HEK293 (cell line): Measurements from ENCODE around the gene DHRS13.
A peak's percentile ranks its signal among the peaks of the same experiment; 100 is the strongest.

ENCODE experiments used
- CTCF ChIA-PET: fragments of 350-600 bp; formaldehyde crosslinking; extraction: SDS; loops from one replicate; lab custom pipeline; 2021; ENCODE audit warnings: antibody characterized with exemption; lab: Yijun Ruan, JAX
- POLR2A ChIA-PET: fragments of 300-600 bp; formaldehyde crosslinking; extraction: SDS; loops from one replicate; lab custom pipeline; 2020; ENCODE audit warnings: antibody characterized with exemption, inconsistent platforms; lab: Yijun Ruan, JAX
- H3K27ac ChIP-seq: fragments of 200-500 bp; sonication (Bioruptor generic); 2 replicates; pipeline ENCODE4 v1.5.1; 2014; ENCODE audit warnings: low read depth, low read length, control low read depth, inconsistent platforms; ENCODE audit errors: extremely low read depth
- H3K36me3 ChIP-seq, 2 experiments: fragments of 200-500 bp in 1 of 2; sonication (Bioruptor generic) in 1 of 2; 1 replicate in 1 of 2; 2 replicates in 1 of 2; pipeline ENCODE4 v1.5.1; 2014 to 2017; ENCODE audit warnings: inconsistent platforms in 2 of 2, low read length in 2 of 2; ENCODE audit not compliant: control insufficient read depth in 2 of 2, insufficient read depth in 1 of 2
- H3K4me1 ChIP-seq: fragments of 200-500 bp; sonication (Bioruptor generic); 2 replicates; pipeline ENCODE4 v1.5.1; 2014; ENCODE audit warnings: mild to moderate bottlenecking, low read length, inconsistent platforms; ENCODE audit not compliant: control insufficient read depth, insufficient read depth
- H3K4me3 ChIP-seq: 2 replicates; pipeline ENCODE4 v1.5.1; 2011; ENCODE audit warnings: low read depth, mild to moderate bottlenecking, control low read depth, low read length, moderate library complexity
- H3K9me3 ChIP-seq: fragments of 200-500 bp; sonication (Bioruptor generic); 2 replicates; pipeline ENCODE4 v1.5.1; 2014; ENCODE audit warnings: low read depth, low read length, inconsistent platforms; ENCODE audit not compliant: control insufficient read depth, insufficient read depth
- HOXA7 ChIP-seq: sonication (generic); formaldehyde crosslinking; IDR thresholded peaks from 2 replicates; pipeline ENCODE4 v1.8.1; 2022; ENCODE audit warnings: missing genetic modification reagents, borderline replicate concordance
- INSM2 ChIP-seq: fragments of 450-650 bp; formaldehyde crosslinking; IDR thresholded peaks from 2 replicates; pipeline ENCODE4 v1.5.1; 2016; ENCODE audit warnings: missing biosample characterization, missing genetic modification characterization
- KLF8 ChIP-seq: fragments of 450-650 bp; formaldehyde crosslinking; IDR thresholded peaks from 2 replicates; pipeline ENCODE4 v1.5.1; 2016; ENCODE audit warnings: missing biosample characterization, missing genetic modification characterization
- SETDB1 ChIP-seq: IDR thresholded peaks from one replicate; pipeline ENCODE4 v1.6.1; 2017; ENCODE audit warnings: mild to moderate bottlenecking, low read length, moderate library complexity, mixed read lengths; ENCODE audit not compliant: insufficient read length
- SP7 ChIP-seq: fragments of 450-650 bp; formaldehyde crosslinking; IDR thresholded peaks from 2 replicates; pipeline ENCODE4 v1.5.1; 2016; ENCODE audit warnings: missing biosample characterization, missing genetic modification characterization
- ZBTB21 ChIP-seq: fragments of 450-650 bp; formaldehyde crosslinking; IDR thresholded peaks from 2 replicates; pipeline ENCODE4 v1.5.1; 2017; ENCODE audit warnings: missing biosample characterization, missing genetic modification characterization
- ZNF184 ChIP-seq: fragments of 450-650 bp; IDR thresholded peaks from 2 replicates; pipeline ENCODE4 v1.5.1; 2018; ENCODE audit warnings: missing biosample characterization, mild to moderate bottlenecking, missing genetic modification characterization
- ZNF211 ChIP-seq: fragments of 450-650 bp; formaldehyde crosslinking; IDR thresholded peaks from 2 replicates; pipeline ENCODE4 v1.5.1; 2016; ENCODE audit warnings: low read depth, missing biosample characterization, missing genetic modification characterization
- ZNF26 ChIP-seq: fragments of 450-650 bp; formaldehyde crosslinking; IDR thresholded peaks from 2 replicates; pipeline ENCODE4 v1.5.1; 2016; ENCODE audit warnings: missing biosample characterization, missing genetic modification characterization
- ZNF280D ChIP-seq: fragments of 450-650 bp; formaldehyde crosslinking; IDR thresholded peaks from 2 replicates; pipeline ENCODE4 v1.5.1; 2016; ENCODE audit warnings: missing biosample characterization, missing genetic modification characterization
- ZNF473 ChIP-seq: fragments of 450-650 bp; formaldehyde crosslinking; IDR thresholded peaks from 2 replicates; pipeline ENCODE4 v1.5.1; 2017; ENCODE audit warnings: missing biosample characterization, missing genetic modification characterization
- ZNF558 ChIP-seq: fragments of 450-650 bp; formaldehyde crosslinking; IDR thresholded peaks from 2 replicates; pipeline ENCODE4 v1.5.1; 2016; ENCODE audit warnings: missing biosample characterization, missing genetic modification characterization
- ZNF580 ChIP-seq: fragments of 450-650 bp; formaldehyde crosslinking; IDR thresholded peaks from 2 replicates; pipeline ENCODE4 v1.5.1; 2016; ENCODE audit warnings: missing biosample characterization, missing genetic modification characterization
- ZNF624 ChIP-seq: fragments of 450-650 bp; formaldehyde crosslinking; IDR thresholded peaks from 2 replicates; pipeline ENCODE4 v1.5.1; 2017; ENCODE audit warnings: missing biosample characterization, missing genetic modification characterization
- ZNF626 ChIP-seq: fragments of 450-650 bp; sonication (Bioruptor Pico); formaldehyde crosslinking; IDR thresholded peaks from 2 replicates; pipeline ENCODE4 v1.5.1; 2018; ENCODE audit warnings: missing biosample characterization, missing genetic modification characterization, inconsistent platforms
- ZNF768 ChIP-seq: fragments of 450-650 bp; formaldehyde crosslinking; IDR thresholded peaks from 2 replicates; pipeline ENCODE4 v1.5.1; 2018; ENCODE audit warnings: missing biosample characterization, mild to moderate bottlenecking, missing genetic modification characterization
- ZSCAN16 ChIP-seq: fragments of 450-650 bp; formaldehyde crosslinking; IDR thresholded peaks from 2 replicates; pipeline ENCODE4 v1.5.1; 2016; ENCODE audit warnings: missing biosample characterization, missing genetic modification characterization
- TF ChIP-seq, protein P1 (sequence below): fragments of 450-650 bp; formaldehyde crosslinking; IDR thresholded peaks from 2 replicates; pipeline ENCODE4 v1.5.1; 2016; ENCODE audit warnings: missing biosample characterization, missing genetic modification characterization

Gene DHRS13

GRCh38 chr17:28929787-28930186 lies 26.9 kb upstream of the DHRS13 start (continued):
- TF ChIP-seq ZNF26 (tag by site-specific recombination) (no peak), ZNF211 (tag by site-specific recombination) (no peak), ZNF473 (tag by site-specific recombination) (no peak), ZBTB21 (tag by site-specific recombination) (no peak), ZNF580 (tag by site-specific recombination) (no peak), ZNF768 (tag by site-specific recombination) (no peak), HOXA7 (CRISPR knock-in tag) (no peak), ZSCAN16 (tag by site-specific recombination) (no peak)
- TF ChIP-seq, protein P1, sequence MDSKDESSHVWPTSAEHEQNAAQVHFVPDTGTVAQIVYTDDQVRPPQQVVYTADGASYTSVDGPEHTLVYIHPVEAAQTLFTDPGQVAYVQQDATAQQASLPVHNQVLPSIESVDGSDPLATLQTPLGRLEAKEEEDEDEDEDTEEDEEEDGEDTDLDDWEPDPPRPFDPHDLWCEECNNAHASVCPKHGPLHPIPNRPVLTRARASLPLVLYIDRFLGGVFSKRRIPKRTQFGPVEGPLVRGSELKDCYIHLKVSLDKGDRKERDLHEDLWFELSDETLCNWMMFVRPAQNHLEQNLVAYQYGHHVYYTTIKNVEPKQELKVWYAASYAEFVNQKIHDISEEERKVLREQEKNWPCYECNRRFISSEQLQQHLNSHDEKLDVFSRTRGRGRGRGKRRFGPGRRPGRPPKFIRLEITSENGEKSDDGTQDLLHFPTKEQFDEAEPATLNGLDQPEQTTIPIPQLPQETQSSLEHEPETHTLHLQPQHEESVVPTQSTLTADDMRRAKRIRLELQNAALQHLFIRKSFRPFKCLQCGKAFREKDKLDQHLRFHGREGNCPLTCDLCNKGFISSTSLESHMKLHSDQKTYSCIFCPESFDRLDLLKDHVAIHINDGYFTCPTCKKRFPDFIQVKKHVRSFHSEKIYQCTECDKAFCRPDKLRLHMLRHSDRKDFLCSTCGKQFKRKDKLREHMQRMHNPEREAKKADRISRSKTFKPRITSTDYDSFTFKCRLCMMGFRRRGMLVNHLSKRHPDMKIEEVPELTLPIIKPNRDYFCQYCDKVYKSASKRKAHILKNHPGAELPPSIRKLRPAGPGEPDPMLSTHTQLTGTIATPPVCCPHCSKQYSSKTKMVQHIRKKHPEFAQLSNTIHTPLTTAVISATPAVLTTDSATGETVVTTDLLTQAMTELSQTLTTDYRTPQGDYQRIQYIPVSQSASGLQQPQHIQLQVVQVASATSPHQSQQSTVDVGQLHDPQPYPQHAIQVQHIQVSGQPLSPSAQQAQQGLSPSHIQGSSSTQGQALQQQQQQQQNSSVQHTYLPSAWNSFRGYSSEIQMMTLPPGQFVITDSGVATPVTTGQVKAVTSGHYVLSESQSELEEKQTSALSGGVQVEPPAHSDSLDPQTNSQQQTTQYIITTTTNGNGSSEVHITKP (tag by site-specific recombination) = no peak

- no peak overlapping the region for H3K27ac ChIP-seq
- no peak overlapping the region for H3K4me3 ChIP-seq
- no peaks in the 10 kb centered on the region; the same call in 1 of the 2 replicates for H3K4me1 ChIP-seq
- H3K9me3 ChIP-seq = no peaks in the 10 kb centered on the region
- POLR2A ChIA-PET = no interaction called here
- peaks cover 29 to 75% of the 10 kb centered on the region in 2 experiments for H3K36me3 ChIP-seq
- TF ChIP-seq ZNF558 (no peak), SP7 (tag by site-specific recombination) (peak; percentile 67), SETDB1 (peak; percentile 95), ZNF184 (tag by site-specific recombination) (peak; percentile 81; the same call in 1 of the 2 replicates), INSM2 (tag by site-specific recombination) (peak; percentile 48; the same call in 1 of the 2 replicates), ZNF626 (no peak), ZNF280D (tag by site-specific recombination) (0 out of 2 replicates have a peak, but pooled peaks have one; percentile 9), KLF8 (peak; percentile 41; the same call in 1 of the 2 replicates), ZNF624 (tag by site-specific recombination) (no peak)
- TF ChIP-seq, all 188 proteins: peak for 6
- CTCF ChIA-PET = interaction anchor here (1.6 to 1.9 kb wide), 2 partner anchors 10 to 21 kb away, joined by 5 to 7 read pairs; no protein-coding TSS in a partner anchor
Measured at GRCh38 chr17:28928061-28928460, 25.2 kb upstream of the DHRS13 start.
